Neural progenitor cell (in vitro differentiated cells): ENCODE measurements around the gene THRSP. TPM values are rescaled to one million over a fixed set of nuclear protein-coding genes. Genes with fewer than 3 reads are reported as not detected.

ENCODE experiments used
- DNase-seq: peaks from one replicate; pipeline ENCODE4 v3.0.0-alpha.2; 2016; ENCODE audit warnings: low spot score
- H2AFZ ChIP-seq: fragments of 200-600 bp; sonication (generic); replicated peaks from 2 replicates; pipeline ENCODE4 v1.6.1; 2016; ENCODE audit warnings: antibody characterized with exemption
- H3F3A ChIP-seq: fragments of 200-600 bp; sonication (generic); 2 replicates; pipeline ENCODE4 v1.6.1; 2016; ENCODE audit warnings: antibody characterized with exemption, low read depth
- H3K27ac ChIP-seq: fragments of 200-600 bp; sonication (generic); 2 replicates; pipeline ENCODE4 v1.5.1; 2016; ENCODE audit warnings: mild to moderate bottlenecking
- H3K27me3 ChIP-seq: fragments of 200-600 bp; sonication (generic); 2 replicates; pipeline ENCODE4 v1.6.1; 2016; ENCODE audit warnings: mild to moderate bottlenecking, moderate library complexity
- H3K36me3 ChIP-seq: fragments of 200-600 bp; sonication (generic); 2 replicates; pipeline ENCODE4 v1.5.1; 2016
- H3K4me1 ChIP-seq: fragments of 200-600 bp; sonication (generic); 2 replicates; pipeline ENCODE4 v1.6.1; 2016; ENCODE audit warnings: mixed run types
- H3K4me2 ChIP-seq: fragments of 200-600 bp; sonication (generic); 2 replicates; pipeline ENCODE4 v1.6.1; 2016
- H3K4me3 ChIP-seq: fragments of 200-600 bp; sonication (generic); 2 replicates; pipeline ENCODE4 v1.5.1; 2016
- H3K79me2 ChIP-seq: fragments of 200-600 bp; sonication (generic); 2 replicates; pipeline ENCODE4 v1.6.1; 2016; ENCODE audit warnings: low read depth
- H3K9ac ChIP-seq: fragments of 200-600 bp; sonication (generic); 2 replicates; pipeline ENCODE4 v1.6.1; 2016
- H3K9me3 ChIP-seq: fragments of 200-600 bp; sonication (generic); 2 replicates; pipeline ENCODE4 v1.5.1; 2016; ENCODE audit warnings: low read depth
- H4K20me1 ChIP-seq: fragments of 200-600 bp; sonication (generic); 2 replicates; pipeline ENCODE4 v1.6.1; 2016; ENCODE audit warnings: low read depth
- H3K27ac Mint-ChIP-seq: 3 replicates; pipeline ENCODE4 v1.8.0; 2021; ENCODE audit warnings: mixed read lengths
- H3K27me3 Mint-ChIP-seq: 2 replicates; pipeline ENCODE4 v1.8.0; 2022; ENCODE audit warnings: low read depth, mild to moderate bottlenecking, inconsistent platforms, moderate library complexity, mixed read lengths; ENCODE audit not compliant: insufficient read depth
- H3K36me3 Mint-ChIP-seq: 3 replicates; pipeline ENCODE4 v1.8.0; 2021; ENCODE audit warnings: mixed read lengths
- H3K4me1 Mint-ChIP-seq: 3 replicates; pipeline ENCODE4 v1.8.0; 2021; ENCODE audit warnings: mixed read lengths
- H3K4me3 Mint-ChIP-seq: 3 replicates; pipeline ENCODE4 v1.8.0; 2021; ENCODE audit warnings: mild to moderate bottlenecking, moderate library complexity, mixed read lengths
- H3K9me3 Mint-ChIP-seq: 3 replicates; pipeline ENCODE4 v1.8.0; 2020; ENCODE audit warnings: mixed read lengths
- CTCF ChIP-seq: fragments of 200-600 bp; sonication (generic); IDR thresholded peaks from 2 replicates; pipeline ENCODE4 v1.5.1; 2017; ENCODE audit warnings: antibody characterized with exemption, mild to moderate bottlenecking
- EZH2 ChIP-seq: fragments of 200-600 bp; sonication (generic); IDR thresholded peaks from 2 replicates; pipeline ENCODE4 v1.6.1; 2017; ENCODE audit warnings: antibody characterized with exemption, mild to moderate bottlenecking, moderate library complexity
- EZH2phosphoT487 ChIP-seq: fragments of 200-600 bp; sonication (generic); IDR thresholded peaks from 2 replicates; pipeline ENCODE4 v1.6.1; 2017; ENCODE audit warnings: antibody characterized with exemption
- total RNA-seq: library from RNA; depleted of rRNA; stranded (reverse); fragments of >200 nt; gene quantifications from 2 replicates; pipeline ENCODE4 v1.2.3, GENCODE V29; 2015; ENCODE audit warnings: low replicate concordance

THRSP gene
- total RNA-seq, 1 donor from 2014 or later = not detected

DNA sequence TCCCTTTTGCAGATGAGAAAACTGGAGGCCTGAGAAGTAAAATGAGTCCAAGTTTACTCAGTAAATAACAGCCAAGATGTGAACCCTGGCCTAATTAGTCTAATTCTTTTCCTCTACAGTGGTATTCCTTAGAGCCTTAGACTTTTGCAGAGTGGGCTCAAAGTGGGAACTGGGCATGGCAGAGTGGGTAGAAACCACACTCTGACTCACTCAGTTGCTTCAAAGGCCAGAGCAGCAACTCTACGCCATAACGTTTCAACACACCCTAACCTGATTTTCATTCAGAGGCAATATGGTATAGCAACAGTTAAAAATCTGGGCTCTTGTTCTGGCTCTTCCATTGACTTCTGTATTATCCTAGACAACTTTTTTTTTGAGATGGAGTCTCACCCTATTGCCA is 2.8 kb downstream of the THRSP start:
- no peak overlapping the region for H3K27ac Mint-ChIP-seq
- Histone ChIP-seq H4K20me1 (peaks cover 4% of the 10 kb centered on the region), H3K9me3 (no peaks in the 10 kb centered on the region), H3F3A (no peaks in the 10 kb centered on the region), H3K4me1 (no peaks in the 10 kb centered on the region), H3K4me2 (no peak overlapping the region), H3K9ac (no peak overlapping the region), H2AFZ (no peak overlapping the region), H3K79me2 (no peaks in the 10 kb centered on the region), H3K36me3 (peaks cover 2% of the 10 kb centered on the region), H3K27ac (no peak overlapping the region), H3K27me3 (no peaks in the 10 kb centered on the region), H3K4me3 (no peak overlapping the region)
- H3K4me3 Mint-ChIP-seq = no peak overlapping the region
- H3K27me3 Mint-ChIP-seq = peaks cover 9% of the 10 kb centered on the region
- no peaks in the 10 kb centered on the region for H3K9me3 Mint-ChIP-seq
- H3K4me1 Mint-ChIP-seq = no peaks in the 10 kb centered on the region
- no peak for DNase-seq
- H3K36me3 Mint-ChIP-seq = peaks cover 15% of the 10 kb centered on the region
- TF ChIP-seq EZH2phosphoT487 (no peak), EZH2 (no peak), CTCF (no peak)

- Histone ChIP-seq H3K4me1 (no peaks in the 10 kb centered on the region), H3K4me2 (no peak overlapping the region), H3K27me3 (no peaks in the 10 kb centered on the region), H3K9me3 (no peaks in the 10 kb centered on the region), H3K79me2 (no peaks in the 10 kb centered on the region), H3K36me3 (peaks cover 4% of the 10 kb centered on the region), H3F3A (no peaks in the 10 kb centered on the region), H4K20me1 (peaks cover 5% of the 10 kb centered on the region), H3K9ac (no peak overlapping the region), H2AFZ (no peak overlapping the region), H3K27ac (no peak overlapping the region), H3K4me3 (no peak overlapping the region)
- Mint-ChIP-seq H3K27ac (no peak overlapping the region), H3K9me3 (no peaks in the 10 kb centered on the region), H3K4me1 (no peaks in the 10 kb centered on the region), H3K4me3 (no peak overlapping the region), H3K27me3 (peaks cover 9% of the 10 kb centered on the region), H3K36me3 (peaks cover 19% of the 10 kb centered on the region)
- DNase-seq = no peak
- TF ChIP-seq EZH2phosphoT487 (no peak), EZH2 (no peak), CTCF (no peak)
Observed at GRCh38 chr11:78067704-78068103, 4.0 kb downstream of the THRSP start.

GRCh38 chr11:78069465-78069864 is 5.8 kb downstream of the THRSP start:
- DNase-seq = no peak
- no peak for TF ChIP-seq EZH2
- TF ChIP-seq CTCF = no peak
- TF ChIP-seq EZH2phosphoT487 = no peak
- H3F3A ChIP-seq = no peaks in the 10 kb centered on the region
- H3K4me1 ChIP-seq = no peaks in the 10 kb centered on the region
- H3K9ac ChIP-seq = no peak overlapping the region
- no peaks in the 10 kb centered on the region for H3K9me3 Mint-ChIP-seq
- no peak overlapping the region for H3K4me3 ChIP-seq
- peaks cover 4% of the 10 kb centered on the region for H3K36me3 ChIP-seq
- peaks cover 5% of the 10 kb centered on the region for H4K20me1 ChIP-seq
- peaks cover 6% of the 10 kb centered on the region for H3K27me3 Mint-ChIP-seq
- H3K4me3 Mint-ChIP-seq = no peak overlapping the region
- H3K27me3 ChIP-seq = no peaks in the 10 kb centered on the region
- no peak overlapping the region for H2AFZ ChIP-seq
- no peak overlapping the region for H3K27ac ChIP-seq
- H3K27ac Mint-ChIP-seq = no peak overlapping the region
- no peaks in the 10 kb centered on the region for H3K9me3 ChIP-seq
- peaks cover 20% of the 10 kb centered on the region for H3K36me3 Mint-ChIP-seq
- H3K79me2 ChIP-seq = peaks cover 17% of the 10 kb centered on the region
- no peak overlapping the region for H3K4me2 ChIP-seq
- no peaks in the 10 kb centered on the region for H3K4me1 Mint-ChIP-seq
